ENCODE results near the gene RNF146. TPM values are rescaled to one million over a fixed set of nuclear protein-coding genes. Genes with fewer than 3 reads are reported as not detected.

RNF146 gene
- total and polyA plus RNA-seq, 2 of the 13 experiments (the other 11 are each of a cell fraction or from before 2014, with no cell fraction given): 18.8 to 27.6 TPM

DNA sequence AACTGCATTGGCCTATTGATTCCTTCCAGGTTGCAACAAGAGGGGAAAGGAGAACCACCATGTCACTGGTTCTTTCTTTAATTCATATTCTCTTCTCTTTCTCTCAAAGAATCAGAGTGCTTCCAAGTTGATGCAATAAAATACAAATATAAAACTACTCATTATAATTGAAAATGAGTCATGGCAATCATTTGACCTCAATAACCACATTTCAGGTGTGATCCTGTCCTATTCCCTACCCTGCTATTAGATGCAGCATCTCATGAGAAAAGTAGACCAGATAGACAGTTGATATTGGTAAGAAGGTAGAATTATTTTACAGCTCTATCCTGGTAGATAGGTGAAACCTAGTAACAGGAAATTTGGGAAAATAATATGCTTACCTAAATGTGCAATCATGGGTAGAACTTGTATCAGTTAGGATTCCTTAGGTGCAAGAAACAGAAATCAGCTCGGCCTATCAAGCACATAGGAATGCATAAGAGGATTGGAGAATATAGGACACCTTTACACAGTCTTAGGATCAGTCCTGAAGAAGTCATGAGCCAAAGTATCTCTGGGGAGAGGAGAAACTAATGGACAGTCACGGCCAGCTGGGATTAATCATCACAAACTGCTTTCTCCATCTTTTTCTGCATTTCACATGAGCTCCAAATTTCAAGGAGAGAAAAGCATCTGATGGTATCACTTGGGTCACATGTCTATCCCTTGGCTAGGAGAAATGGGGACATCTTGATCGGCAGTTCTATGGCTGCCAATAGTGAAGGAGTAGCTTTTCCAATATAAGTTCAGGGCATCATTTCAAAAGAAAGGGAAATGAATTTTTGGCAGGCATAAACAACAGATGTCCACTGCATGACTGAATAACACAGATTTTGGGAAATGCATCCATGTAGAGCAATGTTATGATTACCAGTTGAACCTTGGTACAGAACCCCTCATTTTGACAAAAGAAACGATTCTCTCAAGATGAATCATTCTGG is 19.3 kb upstream of the RNF146 start:
- H4K20me1 ChIP-seq (ENCODE audit: insufficient read depth, low read length): no peaks in the 10 kb centered on the region
- CTCF ChIA-PET (ENCODE audit: low intra/inter-chr PET ratio, low total read pairs): no interaction called here
- POLR2A ChIA-PET: no interaction called here

GRCh38 chr6:127249621-127250020 is 17.0 kb upstream of the RNF146 start:
- H3K9ac ChIP-seq (ENCODE audit: insufficient read depth, low read depth, low read length): no peak overlapping the region
- in situ Hi-C loops (cut with HindIII; ENCODE audit: extremely low pct_ligation_motif_present, low pct_unique_long_range_greater_than_20kb): no loop called here
- no peak overlapping the region for H2AFZ ChIP-seq (ENCODE audit: low read length)
- H3K79me2 ChIP-seq (ENCODE audit: insufficient read depth, low read length): no peaks in the 10 kb centered on the region
- CTCF ChIA-PET (ENCODE audit: low intra/inter-chr PET ratio, low total read pairs): no interaction called here
- H4K20me1 ChIP-seq (ENCODE audit: insufficient read depth, low read length): no peaks in the 10 kb centered on the region
- H3K4me3 ChIP-seq (replicated peaks in 1 of 3; ENCODE audit: insufficient read depth in 1 of 3, low read depth in 2 of 3, low read length in 3 of 3): no peak overlapping the region
- no peak for DNase-seq (ENCODE audit: low spot score)
- 90% methylated on average over 1 of the region's 1 CpG for WGBS (ENCODE audit: low lambda C conversion rate)
- no peaks in the 10 kb centered on the region for H3K27me3 ChIP-seq (ENCODE audit: control insufficient read depth in 1 of 2, insufficient read depth in 2 of 2, low read length in 2 of 2)
- FAIRE-seq: no peak
- H3K4me2 ChIP-seq (ENCODE audit: low read depth, low read length): no peak overlapping the region
- no peak overlapping the region for H3K27ac ChIP-seq (ENCODE audit: extremely low read length, insufficient read depth, low read length)
- no peaks in the 10 kb centered on the region for H3K36me3 ChIP-seq (replicated peaks in 1 of 2; ENCODE audit: control insufficient read depth in 1 of 2, insufficient read depth in 2 of 2, low read length in 2 of 2)
- intact Hi-C loops (cut with micrococcal nuclease; ENCODE audit: unreplicated experiment): no loop called here
- no peaks in the 10 kb centered on the region for H3K9me3 ChIP-seq (ENCODE audit: low read length)
- POLR2A ChIA-PET: no interaction called here
- no peaks in the 10 kb centered on the region for H3K4me1 ChIP-seq (ENCODE audit: insufficient read depth, low read length)
- no peak for ATAC-seq
- BruUV-seq (replicated peaks): no TSS peak
- TF ChIP-seq BRCA1 (CRISPR knock-in tag; IDR thresholded peaks at IDR 0.05) (no peak), SOX5 (CRISPR knock-in tag; IDR thresholded peaks at IDR 0.05; ENCODE audit: borderline replicate concordance) (no peak), CBX2 (IDR thresholded peaks at IDR 0.05; ENCODE audit: low read depth, low read length) (no peak), CBX2 (CRISPR knock-in tag; IDR thresholded peaks at IDR 0.05; ENCODE audit: low read depth) (no peak), ZNF619 (CRISPR knock-in tag; IDR thresholded peaks at IDR 0.05) (no peak), NCOA2 (CRISPR knock-in tag; IDR thresholded peaks at IDR 0.05) (no peak), TBX3 (IDR thresholded peaks at IDR 0.05; ENCODE audit: borderline replicate concordance) (no peak), TRIM22 (IDR thresholded peaks at IDR 0.05) (no peak), GZF1 (CRISPR knock-in tag; IDR thresholded peaks at IDR 0.05) (no peak), NCOA5 (CRISPR knock-in tag; IDR thresholded peaks at IDR 0.05) (no peak)
- TF ChIP-seq, protein P1, sequence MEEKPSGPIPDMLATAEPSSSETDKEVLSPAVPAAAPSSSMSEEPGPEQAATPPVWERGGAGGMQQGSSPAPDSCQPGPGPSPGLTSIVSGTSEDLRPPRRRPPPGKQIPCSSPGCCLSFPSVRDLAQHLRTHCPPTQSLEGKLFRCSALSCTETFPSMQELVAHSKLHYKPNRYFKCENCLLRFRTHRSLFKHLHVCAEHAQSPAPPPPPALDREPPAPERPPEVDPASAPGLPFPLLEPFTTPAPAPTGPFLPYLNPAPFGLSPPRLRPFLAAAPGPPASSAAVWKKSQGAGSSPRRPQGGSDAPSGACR (CRISPR knock-in tag; IDR thresholded peaks at IDR 0.05): no peak

More for the DNA sequence above, 19.3 kb upstream of the RNF146 start:
- Histone ChIP-seq H3K4me3 (replicated peaks in 1 of 3; ENCODE audit: insufficient read depth in 1 of 3, low read depth in 2 of 3, low read length in 3 of 3) (no peak overlapping the region), H3K36me3 (replicated peaks in 1 of 2; ENCODE audit: control insufficient read depth in 1 of 2, insufficient read depth in 2 of 2, low read length in 2 of 2) (no peaks in the 10 kb centered on the region), H3K9ac (ENCODE audit: insufficient read depth, low read depth, low read length) (no peak overlapping the region), H3K4me2 (ENCODE audit: low read depth, low read length) (no peak overlapping the region), H3K4me1 (ENCODE audit: insufficient read depth, low read length) (no peaks in the 10 kb centered on the region), H3K27ac (ENCODE audit: extremely low read length, insufficient read depth, low read length) (no peak overlapping the region), H3K9me3 (ENCODE audit: low read length) (no peaks in the 10 kb centered on the region), H3K79me2 (ENCODE audit: insufficient read depth, low read length) (no peaks in the 10 kb centered on the region), H2AFZ (ENCODE audit: low read length) (no peak overlapping the region), H3K27me3 (ENCODE audit: control insufficient read depth in 1 of 2, insufficient read depth in 2 of 2, low read length in 2 of 2) (no peaks in the 10 kb centered on the region)
- no peak for ATAC-seq
- DNase-seq (ENCODE audit: low spot score): no peak
- TF ChIP-seq, protein P2, sequence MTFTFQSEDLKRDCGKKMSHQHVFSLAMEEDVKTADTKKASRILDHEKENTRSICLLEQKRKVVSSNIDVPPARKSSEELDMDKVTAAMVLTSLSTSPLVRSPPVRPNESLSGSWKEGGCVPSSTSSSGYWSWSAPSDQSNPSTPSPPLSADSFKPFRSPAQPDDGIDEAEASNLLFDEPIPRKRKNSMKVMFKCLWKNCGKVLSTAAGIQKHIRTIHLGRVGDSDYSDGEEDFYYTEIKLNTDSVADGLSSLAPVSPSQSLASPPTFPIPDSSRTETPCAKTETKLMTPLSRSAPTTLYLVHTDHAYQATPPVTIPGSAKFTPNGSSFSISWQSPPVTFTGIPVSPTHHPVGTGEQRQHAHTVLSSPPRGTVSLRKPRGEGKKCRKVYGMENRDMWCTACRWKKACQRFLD (CRISPR knock-in tag; IDR thresholded peaks at IDR 0.05; ENCODE audit: borderline replicate concordance): no peak
- intact Hi-C loops (cut with micrococcal nuclease; ENCODE audit: unreplicated experiment) (no loop called here), in situ Hi-C loops (cut with HindIII; ENCODE audit: extremely low pct_ligation_motif_present, low pct_unique_long_range_greater_than_20kb) (no loop called here)
- BruUV-seq (replicated peaks): no TSS peak
- under 1% methylated on average over 4 of the region's 4 CpGs for WGBS (ENCODE audit: low lambda C conversion rate)
- FAIRE-seq: no peak
